Transverse colon (tissue), 4 donors: ENCODE data around the gene CD9. TPM values are rescaled to one million over a fixed set of nuclear protein-coding genes. Genes with fewer than 3 reads are reported as not detected.
A peak's percentile ranks its signal among the peaks of the same experiment; 100 is the strongest.

Experiments used
- DNase-seq: peaks from one replicate; pipeline ENCODE4 v3.0.0-alpha.2; 2019
- H3K27ac ChIP-seq, 4 donors: fragments of 200-600 bp; sonication (generic); 2 replicates each; pipeline ENCODE4 v1.5.1; 2016 to 2018; ENCODE audit warnings: inconsistent platforms in 4 of 4
- H3K27me3 ChIP-seq: fragments of 200-600 bp; sonication (generic); 2 replicates; pipeline ENCODE4 v1.5.1; 2017; ENCODE audit warnings: inconsistent platforms
- H3K36me3 ChIP-seq, 4 donors: fragments of 200-600 bp; sonication (generic); 2 replicates each; pipeline ENCODE4 v1.5.1; 2017 to 2019; ENCODE audit warnings: inconsistent platforms in 4 of 4
- H3K4me1 ChIP-seq, 4 donors: fragments of 200-600 bp; sonication (generic); 2 replicates each; pipeline ENCODE4 v1.5.1; 2017 to 2020; ENCODE audit warnings: inconsistent platforms in 4 of 4
- H3K4me3 ChIP-seq, 4 donors: fragments of 200-600 bp; sonication (generic); 1 replicate in 1 of 4; 2 replicates in 3 of 4; pipeline versions ENCODE4 v1.5.1 to v1.6.1; 2017 to 2019; ENCODE audit warnings: inconsistent platforms in 4 of 4
- H3K9me3 ChIP-seq, 2 donors: fragments of 200-600 bp; sonication (generic); 2 replicates each; pipeline ENCODE4 v1.5.1; 2017 to 2019; ENCODE audit warnings: inconsistent platforms in 2 of 2
- EP300 ChIP-seq: sonication (generic); formaldehyde crosslinking; IDR thresholded peaks from one replicate; pipeline ENCODE4 v1.6.1; 2017; ENCODE audit warnings: antibody characterized with exemption, low read depth
- POLR2A ChIP-seq: fragments of 450-650 bp; IDR thresholded peaks from one replicate; pipeline ENCODE4 v1.6.1; 2016; ENCODE audit warnings: antibody characterized with exemption, mild to moderate bottlenecking, moderate library complexity
- POLR2AphosphoS5 ChIP-seq, 3 donors: sonication (generic); formaldehyde crosslinking; IDR thresholded peaks; one replicate each; pipeline ENCODE4 v1.6.1; 2016; ENCODE audit warnings: antibody characterized with exemption in 3 of 3
- WGBS, 2 donors: methylation state at CpG; one replicate each; pipeline ENCODE4 v1.1.5; 2018; ENCODE audit warnings: low coverage in 1 of 2; 5-methylcytosine and 5-hydroxymethylcytosine counted together
- in situ Hi-C, 4 donors: fragments of 200-750 bp; cut with MboI; loops; one replicate each; pipeline versions ENCODE4 v1.15.0 to v1.15.1; 2017; ENCODE audit warnings: low sequenced_read_pairs in 3 of 4, low pct_ligation_motif_present in 1 of 4, low pct_unique_long_range_greater_than_20kb in 1 of 4
- intact Hi-C: fragments of 100-400 bp; cut with DNase I; formaldehyde crosslinking; loops from one replicate; pipeline ENCODE4 v1.15.1; 2023; ENCODE audit warnings: low total_unique reads
- total RNA-seq, 4 donors: library from RNA; depleted of rRNA; stranded (reverse); fragments of >200 nt; gene quantifications; one replicate each; pipeline ENCODE4 v1.1.0, GENCODE V29; 2016
- TF ChIP-seq, protein P1 (sequence below), 5 experiments: fragments of 200-600 bp in 3 of 5; fragments of 450-650 bp in 2 of 5; sonication (generic) in 3 of 5; IDR thresholded peaks; 1 replicate in 2 of 5; 2 replicates in 3 of 5; pipeline ENCODE4 v1.5.1; 2016 to 2017; ENCODE audit warnings: antibody characterized with exemption in 5 of 5, inconsistent platforms in 3 of 5, mild to moderate bottlenecking in 2 of 5, moderate library complexity in 1 of 5

CD9 gene
- total RNA-seq, 4 donors from 2014 or later, result 207 to 668 (median 481) TPM

DNA sequence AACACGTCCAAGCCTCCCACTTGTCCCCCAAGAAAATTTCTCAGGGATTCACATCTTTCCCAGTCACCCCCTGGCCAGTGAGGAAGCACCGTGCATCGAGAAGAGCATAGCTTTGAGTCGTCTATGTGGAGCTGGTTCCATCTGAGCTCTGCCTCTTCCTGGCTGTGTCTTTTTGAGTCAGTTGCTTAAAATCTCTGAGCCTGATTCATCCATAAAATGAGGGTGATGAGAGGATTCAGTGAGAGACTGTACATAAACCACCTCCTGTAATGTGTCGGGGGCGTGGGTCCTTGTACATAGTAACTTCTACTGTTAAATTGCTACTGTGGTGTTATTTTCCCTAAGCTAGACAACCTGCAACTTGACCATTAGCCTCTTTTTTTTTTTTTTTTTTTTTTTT is 13.8 kb downstream of the CD9 start:
- Histone ChIP-seq H3K36me3 (no peaks in the 10 kb centered on the region), H3K4me1 (peaks cover 88 to 100% (median 90%) of the 10 kb centered on the region in 4 donors), H3K27ac (peak overlapping the region; percentile 93 to 99 (median 95)), H3K4me3 (no peak overlapping the region), H3K27me3 (no peaks in the 10 kb centered on the region), H3K9me3 (no peaks in the 10 kb centered on the region)
- in situ Hi-C loops, result no loop called here
- WGBS, 2 donors, result 73% methylated on average over 6 of the region's 6 CpGs; no CpG with 5 or more reads in 1 of the 2 donors
- DNase-seq, result no peak
- no peak for TF ChIP-seq POLR2AphosphoS5 (IDR thresholded peaks at IDR 0.05)
- no peak for TF ChIP-seq POLR2A
- no peak for TF ChIP-seq EP300
- TF ChIP-seq, protein P1, sequence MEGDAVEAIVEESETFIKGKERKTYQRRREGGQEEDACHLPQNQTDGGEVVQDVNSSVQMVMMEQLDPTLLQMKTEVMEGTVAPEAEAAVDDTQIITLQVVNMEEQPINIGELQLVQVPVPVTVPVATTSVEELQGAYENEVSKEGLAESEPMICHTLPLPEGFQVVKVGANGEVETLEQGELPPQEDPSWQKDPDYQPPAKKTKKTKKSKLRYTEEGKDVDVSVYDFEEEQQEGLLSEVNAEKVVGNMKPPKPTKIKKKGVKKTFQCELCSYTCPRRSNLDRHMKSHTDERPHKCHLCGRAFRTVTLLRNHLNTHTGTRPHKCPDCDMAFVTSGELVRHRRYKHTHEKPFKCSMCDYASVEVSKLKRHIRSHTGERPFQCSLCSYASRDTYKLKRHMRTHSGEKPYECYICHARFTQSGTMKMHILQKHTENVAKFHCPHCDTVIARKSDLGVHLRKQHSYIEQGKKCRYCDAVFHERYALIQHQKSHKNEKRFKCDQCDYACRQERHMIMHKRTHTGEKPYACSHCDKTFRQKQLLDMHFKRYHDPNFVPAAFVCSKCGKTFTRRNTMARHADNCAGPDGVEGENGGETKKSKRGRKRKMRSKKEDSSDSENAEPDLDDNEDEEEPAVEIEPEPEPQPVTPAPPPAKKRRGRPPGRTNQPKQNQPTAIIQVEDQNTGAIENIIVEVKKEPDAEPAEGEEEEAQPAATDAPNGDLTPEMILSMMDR (IDR thresholded peaks at IDR 0.05), result no peak
- intact Hi-C loops, result no loop called here

- no peaks in the 10 kb centered on the region for H3K36me3 ChIP-seq
- no peaks in the 10 kb centered on the region for H3K27me3 ChIP-seq
- intact Hi-C loops, result no loop called here
- peak overlapping the region; percentile 93 to 99 (median 95) for H3K27ac ChIP-seq
- no peaks in the 10 kb centered on the region for H3K9me3 ChIP-seq
- TF ChIP-seq EP300 (no peak), POLR2AphosphoS5 (IDR thresholded peaks at IDR 0.05) (no peak), POLR2A (no peak)
- TF ChIP-seq, protein P1 (IDR thresholded peaks at IDR 0.05), result no peak
- no peak overlapping the region for H3K4me3 ChIP-seq
- WGBS, 2 donors, result 60 to 73% methylated on average over 1 to 7 of the region's 7 CpGs
- peaks cover 81 to 98% (median 85%) of the 10 kb centered on the region in 4 donors for H3K4me1 ChIP-seq
- no peak for DNase-seq
- in situ Hi-C loops, result no loop called here
Observed at GRCh38 chr12:6214633-6215032, 14.4 kb downstream of the CD9 start.

DNA sequence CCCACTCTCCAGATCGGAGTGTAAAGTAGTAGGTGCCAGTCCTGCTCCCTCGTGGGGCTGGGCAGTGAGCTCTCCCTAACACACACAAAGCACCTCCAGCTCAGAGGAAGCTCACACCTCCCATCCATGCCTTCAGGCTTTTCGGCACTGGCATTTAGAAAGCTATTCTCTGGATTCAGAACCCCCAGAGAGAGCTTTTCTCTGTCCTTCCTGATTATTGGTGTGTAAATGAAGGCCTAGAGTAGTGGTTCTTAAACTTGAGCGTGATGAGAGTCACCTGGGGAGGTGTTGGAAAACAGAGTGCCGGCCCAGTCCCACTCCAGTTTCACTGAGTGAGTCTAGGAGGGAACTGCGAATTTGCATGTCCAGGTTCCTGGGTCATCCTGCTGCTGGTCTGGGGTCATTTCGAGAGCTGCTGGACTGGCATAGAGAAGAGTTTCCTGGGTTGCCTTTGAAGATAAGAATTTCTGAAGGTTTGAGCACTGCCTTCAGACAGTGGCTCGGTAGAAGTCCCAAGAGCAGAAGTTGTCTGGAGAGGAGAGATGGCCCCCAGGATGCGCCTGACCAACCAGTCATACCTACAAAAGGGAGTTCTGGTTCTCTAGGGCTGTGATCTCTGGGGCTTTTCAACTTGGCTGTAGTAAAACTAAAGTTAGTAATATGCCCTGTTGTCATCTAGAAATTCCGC is 15.1 kb downstream of the CD9 start:
- no peaks in the 10 kb centered on the region for H3K27me3 ChIP-seq
- H3K4me1 ChIP-seq, result peaks cover 80 to 98% (median 82%) of the 10 kb centered on the region in 4 donors
- intact Hi-C loops, result no loop called here
- no peak for DNase-seq
- WGBS, 2 donors, result 65% methylated on average over 10 of the region's 10 CpGs; no CpG with 5 or more reads in 1 of the 2 donors
- in situ Hi-C loops, result no loop called here
- no peak overlapping the region for H3K4me3 ChIP-seq
- H3K27ac ChIP-seq, result peak overlapping the region; percentile 93 to 99 (median 95)
- no peak for TF ChIP-seq POLR2A
- no peak for TF ChIP-seq EP300
- TF ChIP-seq POLR2AphosphoS5 (IDR thresholded peaks at IDR 0.05), result no peak
- TF ChIP-seq, protein P1 (IDR thresholded peaks at IDR 0.05), result no peak
- H3K36me3 ChIP-seq, result no peaks in the 10 kb centered on the region
- H3K9me3 ChIP-seq, result no peaks in the 10 kb centered on the region

DNA sequence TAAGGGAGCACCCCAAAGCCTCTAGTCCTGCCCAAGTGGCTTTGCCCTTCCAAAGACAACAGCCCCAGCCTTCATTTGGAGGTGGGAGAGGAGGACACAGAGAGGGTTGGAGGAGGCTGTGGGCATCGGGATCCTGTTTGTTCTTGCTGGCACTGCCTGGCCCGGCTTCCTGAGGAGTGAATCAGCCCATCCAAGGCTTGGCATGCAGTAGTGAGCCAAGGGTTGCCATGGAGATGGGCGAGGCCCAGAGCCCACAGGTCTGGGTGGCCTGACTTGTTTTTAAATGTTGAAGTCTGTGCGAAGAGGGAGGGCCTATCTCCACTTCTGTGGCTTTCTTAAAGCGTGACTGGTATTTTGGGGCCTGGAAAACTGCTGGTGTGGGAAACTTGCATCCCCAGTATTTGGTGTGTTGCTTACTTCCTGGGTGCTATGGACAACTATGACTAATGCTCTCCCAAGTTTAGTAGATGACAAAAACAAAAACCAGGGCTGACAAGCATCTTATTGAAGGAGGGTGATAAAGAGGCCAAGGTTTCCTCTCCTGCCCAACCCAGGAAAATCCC is 15.8 kb downstream of the CD9 start:
- Histone ChIP-seq H3K4me1 (peaks cover 79 to 98% (median 82%) of the 10 kb centered on the region in 4 donors), H3K9me3 (no peaks in the 10 kb centered on the region), H3K36me3 (no peaks in the 10 kb centered on the region), H3K4me3 (no peak overlapping the region), H3K27me3 (no peaks in the 10 kb centered on the region), H3K27ac (peak overlapping the region; percentile 93 to 99 (median 95))
- intact Hi-C loops (no loop called here), in situ Hi-C loops (no loop called here)
- no peak for TF ChIP-seq EP300
- TF ChIP-seq POLR2AphosphoS5 (IDR thresholded peaks at IDR 0.05), result peak; percentile 67 to 80 (median 75)
- peak; percentile 31 for TF ChIP-seq POLR2A
- peak; percentile 88 for DNase-seq
- 14 to 20% methylated on average over 1 to 5 of the region's 5 CpGs for WGBS, 2 donors
